GM19455 (cell line): Measurements from ENCODE around the gene MT1M.
"Not testable (repeated sequence)": the region's sequence is repeated elsewhere in the genome, so short reads cannot be mapped to it uniquely, and the experiment has no call there.

Source experiments
- ATAC-seq: cut with Tn5 transposase; IDR thresholded peaks from one replicate; pipeline ENCODE4 v1.9.1; 2021; ENCODE audit not compliant: unreplicated experiment

Gene MT1M

GRCh38 chr16:56608043-56608875 is 24.2 kb upstream of the MT1M start, which contains the start of gene MT2A:
MT2A (plus strand) TSS chr16:56608584; CDS start chr16:56608656, 72 bp downstream.
- peak; percentile 91 for ATAC-seq

DNA sequence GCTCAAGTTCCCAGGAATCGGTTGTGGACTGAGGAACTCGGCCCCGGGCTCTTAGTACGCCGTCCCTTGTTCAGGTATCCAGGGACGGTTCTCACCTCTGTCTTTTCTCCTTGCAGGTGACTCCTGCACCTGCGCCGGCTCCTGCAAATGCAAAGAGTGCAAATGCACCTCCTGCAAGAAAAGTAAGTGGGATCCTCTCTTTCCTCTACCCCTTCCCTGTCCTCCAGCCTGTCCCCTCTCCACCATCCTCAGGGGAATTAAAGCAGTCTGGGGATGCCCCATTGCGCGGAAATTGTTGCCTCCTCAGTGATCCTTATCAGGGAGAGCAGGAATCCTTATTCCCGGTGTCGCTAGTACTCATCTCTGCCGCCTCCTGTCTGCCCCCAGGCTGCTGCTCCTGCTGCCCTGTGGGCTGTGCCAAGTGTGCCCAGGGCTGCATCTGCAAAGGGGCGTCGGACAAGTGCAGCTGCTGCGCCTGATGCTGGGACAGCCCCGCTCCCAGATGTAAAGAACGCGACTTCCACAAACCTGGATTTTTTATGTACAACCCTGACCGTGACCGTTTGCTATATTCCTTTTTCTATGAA is 23.5 kb upstream of the MT1M start:
- no peak for ATAC-seq

DNA sequence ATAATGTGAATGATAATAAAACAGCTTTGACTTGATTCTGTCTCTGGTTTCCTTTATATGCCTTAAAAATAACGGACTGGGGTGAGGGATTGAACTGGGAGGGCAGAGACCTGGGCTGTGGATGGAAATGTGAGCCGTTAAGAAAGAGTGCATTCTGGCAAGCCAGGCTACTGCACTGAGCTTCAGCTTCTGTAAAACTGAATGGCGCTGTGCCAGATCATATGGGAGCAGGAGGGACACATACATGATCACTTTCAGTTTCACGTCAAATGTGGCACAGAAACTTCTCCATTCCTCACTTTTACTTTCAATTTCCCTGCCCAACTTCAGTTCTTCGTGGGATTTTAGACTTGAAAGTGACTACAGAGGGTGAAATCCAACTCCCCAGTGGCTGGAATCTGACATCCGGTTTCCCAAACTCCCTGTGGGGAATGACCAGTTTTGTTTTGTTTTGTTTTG is 23.0 kb upstream of the MT1M start:
- ATAC-seq, result peak; percentile 39

DNA sequence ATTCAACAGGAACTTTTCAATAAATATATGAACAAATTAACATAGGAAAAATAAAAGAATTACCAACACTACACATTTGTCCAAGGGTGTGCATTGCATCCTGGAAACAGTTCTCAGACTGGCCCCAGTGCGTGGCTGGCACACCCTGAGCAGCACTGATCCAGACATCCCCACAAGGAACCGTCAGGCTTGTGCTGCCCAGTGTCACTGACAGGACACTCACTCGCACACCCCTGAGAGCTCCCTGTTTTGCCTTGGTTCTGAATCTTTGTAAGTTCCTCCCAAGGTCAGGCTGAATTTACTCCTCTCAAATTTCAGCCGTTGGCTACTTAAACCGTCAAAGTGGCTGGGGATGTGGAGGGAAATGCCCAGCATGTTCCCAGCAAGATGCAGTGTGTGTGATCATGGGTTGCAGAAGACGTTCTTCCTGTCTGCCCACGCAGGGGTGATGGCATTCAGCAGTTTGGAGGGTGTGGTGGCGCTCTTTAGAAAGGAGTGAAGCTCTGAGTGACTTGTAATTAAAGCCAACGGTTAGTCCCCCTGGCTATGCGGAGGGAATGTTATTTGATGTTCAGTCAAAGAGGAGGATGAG is 22.3 kb upstream of the MT1M start:
- no peak for ATAC-seq

- no peak for ATAC-seq
Observed at GRCh38 chr16:56610609-56611111, 21.8 kb upstream of the MT1M start.

DNA sequence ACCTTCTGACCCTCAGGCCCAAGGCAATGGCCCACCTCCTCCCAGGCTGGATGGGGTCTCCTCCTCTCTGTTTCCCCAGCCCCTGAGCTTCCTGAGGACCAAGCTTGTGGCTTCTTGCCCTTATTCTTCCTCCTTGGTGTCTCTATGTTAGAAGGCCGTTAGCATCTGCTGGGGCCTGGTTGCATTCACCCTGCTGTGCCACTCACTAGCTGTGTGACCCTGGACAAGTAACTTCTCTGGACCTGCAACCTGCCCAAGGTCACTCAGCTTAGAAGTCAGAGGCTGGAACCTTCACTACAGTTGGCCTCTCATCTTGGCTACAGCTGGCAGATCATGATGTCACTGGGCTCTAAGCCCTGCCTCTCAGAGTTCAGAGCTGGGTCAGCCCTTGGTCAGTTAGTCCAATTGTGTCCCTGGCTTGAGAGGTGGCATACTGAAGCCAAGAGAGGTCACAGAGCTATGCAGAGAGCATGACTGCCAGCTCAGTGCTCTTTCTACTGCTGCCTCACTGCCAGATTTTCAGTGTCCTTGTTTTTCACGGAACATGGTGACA is 21.1 kb upstream of the MT1M start:
- no peak for ATAC-seq

- no peak for ATAC-seq
Observed at GRCh38 chr16:56613706-56614105, 18.8 kb upstream of the MT1M start.

- no peak for ATAC-seq
Observed at GRCh38 chr16:56614549-56614991, 17.9 kb upstream of the MT1M start.

- no peak for ATAC-seq
Observed at GRCh38 chr16:56615353-56615752, 17.1 kb upstream of the MT1M start.

GRCh38 chr16:56616608-56617211 is 15.7 kb upstream of the MT1M start:
- ATAC-seq, result no peak

GRCh38 chr16:56617212-56618085 is 15.0 kb upstream of the MT1M start:
- ATAC-seq, result no peak

DNA sequence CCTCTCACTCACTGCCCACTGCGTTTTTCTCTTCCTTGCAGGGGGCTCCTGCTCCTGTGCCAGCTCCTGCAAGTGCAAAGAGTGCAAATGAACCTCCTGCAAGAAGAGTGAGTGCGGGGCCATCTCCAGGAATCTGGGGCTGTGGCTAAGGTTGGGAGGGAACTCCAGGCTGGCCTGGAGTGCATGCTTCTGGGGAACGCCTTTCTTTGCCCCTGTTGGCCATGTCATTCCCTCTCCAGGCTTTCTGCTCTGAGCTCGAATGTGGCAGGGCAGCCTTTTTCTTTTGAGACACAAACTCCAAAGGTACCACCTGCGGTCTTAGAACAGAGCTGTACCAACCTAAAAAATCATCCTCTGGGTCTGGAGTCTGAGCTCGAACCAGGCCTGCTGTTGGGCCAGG is 14.3 kb upstream of the MT1M start:
- no peak for ATAC-seq

GRCh38 chr16:56620339-56620897 is 12.0 kb upstream of the MT1M start:
- ATAC-seq, result no peak

- not testable (repeated sequence) for ATAC-seq
Observed at GRCh38 chr16:56621665-56622445, 10.6 kb upstream of the MT1M start.

DNA sequence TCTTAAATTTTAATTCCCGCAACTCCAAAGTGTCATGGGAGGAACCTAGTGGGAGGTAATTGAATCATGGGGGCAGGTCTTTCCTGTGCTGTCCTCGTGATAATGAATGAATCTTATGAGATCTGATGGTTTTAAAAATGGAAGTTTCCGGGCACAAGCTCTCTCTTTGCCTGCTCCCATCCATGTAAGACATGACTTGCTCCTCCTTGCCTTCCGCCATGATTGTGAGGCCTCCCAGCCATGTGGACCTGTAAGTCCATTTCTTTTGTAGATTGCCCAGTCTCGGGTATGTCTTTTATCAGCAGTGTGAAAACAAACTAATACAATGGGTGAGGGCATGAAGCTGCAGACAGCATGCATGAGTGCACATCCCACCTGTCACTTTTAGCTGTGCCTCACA is 9.3 kb upstream of the MT1M start:
- ATAC-seq, result not testable (repeated sequence)

GRCh38 chr16:56623637-56624036 is 8.8 kb upstream of the MT1M start:
- ATAC-seq, result no peak

DNA sequence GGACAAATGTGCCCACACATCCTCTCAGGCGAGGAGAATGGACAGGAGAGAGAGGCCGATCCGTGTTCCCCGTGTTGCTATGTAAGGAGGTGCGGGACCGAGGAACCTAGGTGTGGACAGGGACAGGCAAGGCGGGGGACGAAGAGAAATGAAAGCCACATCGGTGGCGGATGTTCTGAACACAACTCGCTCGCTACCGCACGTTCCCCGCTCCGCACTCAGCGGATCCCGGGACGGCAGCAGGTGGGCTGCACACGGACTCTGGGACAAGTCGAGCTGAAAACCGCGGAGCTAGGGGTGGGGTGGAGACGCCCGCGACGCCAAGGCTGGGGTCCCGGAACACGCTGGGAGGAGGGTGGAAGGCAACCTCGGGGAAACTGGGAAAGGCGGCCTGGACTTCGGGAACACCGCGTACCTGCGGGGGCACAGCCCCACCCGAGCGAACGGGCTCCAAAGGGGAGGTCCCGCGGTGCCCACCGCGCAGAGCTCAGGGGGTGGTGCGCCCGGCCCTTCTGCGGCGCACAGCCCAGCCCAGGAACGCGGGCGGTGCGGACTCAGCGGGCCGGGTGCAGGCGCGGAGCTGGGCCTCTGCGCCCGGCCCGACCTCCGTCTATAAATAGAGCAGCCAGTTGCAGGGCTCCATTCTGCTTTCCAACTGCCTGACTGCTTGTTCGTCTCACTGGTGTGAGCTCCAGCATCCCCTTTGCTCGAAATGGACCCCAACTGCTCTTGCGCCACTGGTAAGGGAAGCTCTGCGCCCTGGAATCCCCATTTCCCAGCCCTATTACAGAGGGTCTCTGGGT is 7.1 kb upstream of the MT1M start, which contains the start of gene MT1E:
Gene MT1E (plus strand): TSS at position 642 of the 803 bp plus-strand sequence. CDS start 71 bp downstream, at position 713.
- no peak for ATAC-seq
